SU-DHL-6 (cell line): ENCODE data around the gene BCAS1.

ENCODE experiments used
- EZH2phosphoT487 ChIP-seq: fragments of 200-600 bp; sonication (generic), shearing (Covaris generic); conservative IDR thresholded peaks from 2 replicates; pipeline ENCODE4 v1.6.1; 2018; ENCODE audit warnings: mild to moderate bottlenecking, antibody characterized with exemption, low read length, moderate library complexity, mixed read lengths
- TF ChIP-seq, protein P1 (sequence below): fragments of 200-600 bp; sonication (generic); IDR thresholded peaks from one replicate; pipeline ENCODE4 v1.5.1; 2017; ENCODE audit warnings: antibody characterized with exemption, mild to moderate bottlenecking, low read length, moderate library complexity; ENCODE audit not compliant: insufficient read depth, poor library complexity, severe bottlenecking

DNA sequence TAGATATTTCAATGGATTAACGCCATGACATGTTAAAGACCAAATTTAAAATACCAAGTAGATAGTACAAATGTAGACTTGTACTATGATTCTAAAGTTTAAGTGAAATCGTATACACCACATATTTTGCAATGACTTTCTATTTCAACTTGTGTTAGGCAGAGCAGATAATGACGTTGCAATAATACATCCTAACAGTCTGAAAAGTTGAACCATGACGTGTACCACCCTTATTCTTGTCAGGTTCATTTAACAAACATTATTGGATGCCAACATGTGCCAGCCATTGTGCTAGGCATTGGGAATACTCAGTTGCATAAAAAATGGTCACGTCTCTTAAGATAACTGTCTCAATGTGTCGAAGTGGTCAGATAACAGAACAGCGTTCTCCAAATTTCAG lies 50.0 kb downstream of the BCAS1 start:
- TF ChIP-seq, protein P1, sequence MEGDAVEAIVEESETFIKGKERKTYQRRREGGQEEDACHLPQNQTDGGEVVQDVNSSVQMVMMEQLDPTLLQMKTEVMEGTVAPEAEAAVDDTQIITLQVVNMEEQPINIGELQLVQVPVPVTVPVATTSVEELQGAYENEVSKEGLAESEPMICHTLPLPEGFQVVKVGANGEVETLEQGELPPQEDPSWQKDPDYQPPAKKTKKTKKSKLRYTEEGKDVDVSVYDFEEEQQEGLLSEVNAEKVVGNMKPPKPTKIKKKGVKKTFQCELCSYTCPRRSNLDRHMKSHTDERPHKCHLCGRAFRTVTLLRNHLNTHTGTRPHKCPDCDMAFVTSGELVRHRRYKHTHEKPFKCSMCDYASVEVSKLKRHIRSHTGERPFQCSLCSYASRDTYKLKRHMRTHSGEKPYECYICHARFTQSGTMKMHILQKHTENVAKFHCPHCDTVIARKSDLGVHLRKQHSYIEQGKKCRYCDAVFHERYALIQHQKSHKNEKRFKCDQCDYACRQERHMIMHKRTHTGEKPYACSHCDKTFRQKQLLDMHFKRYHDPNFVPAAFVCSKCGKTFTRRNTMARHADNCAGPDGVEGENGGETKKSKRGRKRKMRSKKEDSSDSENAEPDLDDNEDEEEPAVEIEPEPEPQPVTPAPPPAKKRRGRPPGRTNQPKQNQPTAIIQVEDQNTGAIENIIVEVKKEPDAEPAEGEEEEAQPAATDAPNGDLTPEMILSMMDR = no peak
- TF ChIP-seq EZH2phosphoT487 = no peak
